H9 (cell line): ENCODE measurements around the gene FERMT2. TPM values are rescaled to one million over a fixed set of nuclear protein-coding genes. Genes with fewer than 3 reads are reported as not detected.

Experiments used
- DNase-seq: peaks from one replicate; pipeline ENCODE4 v3.0.0-alpha.2; 2017
- H2AFZ ChIP-seq: one replicate; pipeline ENCODE4 v1.6.1; 2013; ENCODE audit warnings: mild to moderate bottlenecking, low read length, control low read depth, moderate library complexity
- H2AK5ac ChIP-seq: 2 replicates; pipeline ENCODE4 v1.6.1; 2013; ENCODE audit warnings: low read length, control low read depth, mixed read lengths; ENCODE audit not compliant: insufficient read length
- H2BK120ac ChIP-seq: one replicate; pipeline ENCODE4 v1.6.1; 2013; ENCODE audit warnings: low read depth, mild to moderate bottlenecking, low read length, control low read depth, inconsistent platforms; ENCODE audit not compliant: poor library complexity, severe bottlenecking
- H2BK12ac ChIP-seq: 2 replicates; pipeline ENCODE4 v1.6.1; 2013; ENCODE audit warnings: low read length, control low read depth, mixed read lengths, low read depth; ENCODE audit not compliant: insufficient read length
- H2BK15ac ChIP-seq: 2 replicates; pipeline ENCODE4 v1.6.1; 2013; ENCODE audit warnings: low read depth, low read length, control low read depth
- H2BK20ac ChIP-seq: one replicate; pipeline ENCODE4 v1.6.1; 2013; ENCODE audit warnings: low read depth, mild to moderate bottlenecking, low read length, control low read depth, inconsistent platforms; ENCODE audit not compliant: poor library complexity, severe bottlenecking
- H2BK5ac ChIP-seq: 2 replicates; pipeline ENCODE4 v1.6.1; 2013; ENCODE audit warnings: low read length, control low read depth, mixed read lengths; ENCODE audit not compliant: insufficient read length
- H3K14ac ChIP-seq: 2 replicates; pipeline ENCODE4 v1.6.1; 2013; ENCODE audit warnings: low read length, control low read depth; ENCODE audit not compliant: insufficient read depth
- H3K18ac ChIP-seq: 2 replicates; pipeline ENCODE4 v1.6.1; 2013; ENCODE audit warnings: low read depth, mild to moderate bottlenecking, mixed read lengths, low read length, control low read depth; ENCODE audit not compliant: insufficient read length
- H3K23ac ChIP-seq: 2 replicates; pipeline ENCODE4 v1.6.1; 2013; ENCODE audit warnings: low read length, control low read depth, mixed read lengths, low read depth; ENCODE audit not compliant: insufficient read length
- H3K23me2 ChIP-seq: 2 replicates; pipeline ENCODE4 v1.6.1; 2013; ENCODE audit warnings: low read depth, mild to moderate bottlenecking, mixed read lengths, low read length, control low read depth; ENCODE audit not compliant: insufficient read length, poor library complexity, severe bottlenecking
- H3K27ac ChIP-seq: 2 replicates; pipeline ENCODE4 v1.5.1; 2013; ENCODE audit warnings: low read length, control low read depth, mixed read lengths, low read depth; ENCODE audit not compliant: insufficient read length
- H3K27me3 ChIP-seq: 2 replicates; pipeline ENCODE4 v1.6.1; 2013; ENCODE audit warnings: low read length, control low read depth, inconsistent platforms; ENCODE audit not compliant: insufficient read depth
- H3K4ac ChIP-seq: 2 replicates; pipeline ENCODE4 v1.6.1; 2013; ENCODE audit warnings: low read depth, mild to moderate bottlenecking, control low read depth, inconsistent platforms, low read length, moderate library complexity
- H3K4me1 ChIP-seq: 2 replicates; pipeline ENCODE4 v1.6.1; 2013; ENCODE audit warnings: low read length, control low read depth, inconsistent platforms; ENCODE audit not compliant: insufficient read depth
- H3K4me2 ChIP-seq: 2 replicates; pipeline ENCODE4 v1.6.1; 2013; ENCODE audit warnings: low read length, control low read depth, mixed read lengths; ENCODE audit not compliant: insufficient read length, insufficient read depth
- H3K56ac ChIP-seq: 2 replicates; pipeline ENCODE4 v1.6.1; 2013; ENCODE audit warnings: low read depth, mild to moderate bottlenecking, mixed read lengths, low read length, control low read depth; ENCODE audit not compliant: insufficient read length
- H3K79me1 ChIP-seq: 2 replicates; pipeline ENCODE4 v1.6.1; 2013; ENCODE audit warnings: low read depth, mild to moderate bottlenecking, moderate library complexity, low read length, control low read depth, inconsistent platforms; ENCODE audit not compliant: insufficient read depth, poor library complexity, severe bottlenecking
- H3K79me2 ChIP-seq: 2 replicates; pipeline ENCODE4 v1.6.1; 2013; ENCODE audit warnings: low read length, control low read depth, inconsistent platforms; ENCODE audit not compliant: insufficient read depth
- H3K9ac ChIP-seq: 2 replicates; pipeline ENCODE4 v1.6.1; 2013; ENCODE audit warnings: low read length, control low read depth, mixed read lengths; ENCODE audit not compliant: insufficient read length; ENCODE audit errors: extremely low read depth
- H3K9me3 ChIP-seq: one replicate; pipeline ENCODE4 v1.6.1; 2013; ENCODE audit warnings: low read depth, low read length, inconsistent platforms; ENCODE audit not compliant: control insufficient read depth
- H3T11ph ChIP-seq: one replicate; pipeline ENCODE4 v1.6.1; 2013; ENCODE audit warnings: mild to moderate bottlenecking, low read length, control low read depth, inconsistent platforms
- H4K20me1 ChIP-seq: one replicate; pipeline ENCODE4 v1.6.1; 2013; ENCODE audit not compliant: control insufficient read depth, insufficient read length, insufficient read depth
- H4K5ac ChIP-seq: 2 replicates; pipeline ENCODE4 v1.6.1; 2013; ENCODE audit warnings: low read depth, mild to moderate bottlenecking, mixed read lengths, low read length, control low read depth; ENCODE audit not compliant: insufficient read length
- H4K8ac ChIP-seq: replicated peaks from 2 replicates; pipeline ENCODE4 v1.6.1; 2013; ENCODE audit warnings: low read length, control low read depth, mixed read lengths, low read depth; ENCODE audit not compliant: insufficient read length
- H4K91ac ChIP-seq: 2 replicates; pipeline ENCODE4 v1.6.1; 2013; ENCODE audit warnings: low read depth, mild to moderate bottlenecking, moderate library complexity, mixed read lengths, low read length, control low read depth; ENCODE audit not compliant: insufficient read length
- H3K27ac Mint-ChIP-seq, 3 experiments: 2 replicates in 2 of 3; 3 replicates in 1 of 3; pipeline ENCODE4 v1.8.0; 2020 to 2021; ENCODE audit warnings: mixed read lengths in 3 of 3, mild to moderate bottlenecking in 1 of 3, moderate library complexity in 1 of 3
- H3K27me3 Mint-ChIP-seq: 2 replicates; pipeline ENCODE4 v1.8.0; 2021; ENCODE audit warnings: low read depth, mild to moderate bottlenecking, moderate library complexity, mixed read lengths
- H3K36me3 Mint-ChIP-seq, 3 experiments: 2 replicates in 2 of 3; 3 replicates in 1 of 3; pipeline ENCODE4 v1.8.0; 2020 to 2021; ENCODE audit warnings: low read depth in 3 of 3, mixed read lengths in 3 of 3; ENCODE audit not compliant: insufficient read depth in 1 of 3
- H3K4me1 Mint-ChIP-seq, 2 experiments: 2 replicates each; pipeline ENCODE4 v1.8.0; 2020; ENCODE audit warnings: mixed read lengths in 2 of 2
- H3K4me3 Mint-ChIP-seq, 2 experiments: 2 replicates in 1 of 2; 3 replicates in 1 of 2; pipeline ENCODE4 v1.8.0; 2020 to 2021; ENCODE audit warnings: mild to moderate bottlenecking in 2 of 2, mixed read lengths in 2 of 2, moderate library complexity in 1 of 2
- H3K9me3 Mint-ChIP-seq, 2 experiments: 2 replicates in 1 of 2; 3 replicates in 1 of 2; pipeline ENCODE4 v1.8.0; 2020; ENCODE audit warnings: mild to moderate bottlenecking in 2 of 2, mixed read lengths in 2 of 2, moderate library complexity in 1 of 2
- WGBS: extraction: QIAGEN DNeasy Blood & Tissue Kit; methylation state at CpG from one replicate; pipeline ENCODE4 v1.1.7; 2013; ENCODE audit warnings: missing lambda C conversion rate, low lambda C conversion rate, mixed read lengths; ENCODE audit not compliant: insufficient read length; ENCODE audit errors: extremely low coverage; 5-methylcytosine and 5-hydroxymethylcytosine counted together
- total RNA-seq: library from RNA; stranded (reverse); gene quantifications from 2 replicates; pipeline ENCODE4 v1.2.1, GENCODE V29; 2021
- TF ChIP-seq, protein P1 (sequence below): fragments of 200-600 bp; sonication (generic); conservative IDR thresholded peaks from 3 replicates; pipeline ENCODE4 v1.8.0; 2021; ENCODE audit warnings: antibody characterized with exemption, mild to moderate bottlenecking

The FERMT2 gene
- total RNA-seq, 1 experiment from 2014 or later = 128 TPM

- Histone ChIP-seq H3K23me2 (no peaks in the 10 kb centered on the region), H3K27me3 (no peaks in the 10 kb centered on the region), H3K56ac (no peak overlapping the region), H3K9me3 (no peaks in the 10 kb centered on the region), H3K79me2 (peaks cover 1% of the 10 kb centered on the region; the same call in 1 of the 2 replicates), H2AFZ (no peak overlapping the region), H2BK120ac (no peak overlapping the region), H2BK12ac (no peak overlapping the region), H4K8ac (no peak overlapping the region), H3K4ac (no peak overlapping the region), H3K23ac (no peak overlapping the region), H3K27ac (no peak overlapping the region), H3K4me2 (no peak overlapping the region), H3K18ac (no peak overlapping the region), H4K20me1 (no peaks in the 10 kb centered on the region), H3T11ph (no peak overlapping the region), H2BK15ac (no peak overlapping the region), H4K91ac (no peak overlapping the region), H2AK5ac (no peak overlapping the region), H4K5ac (no peak overlapping the region), H3K14ac (no peak overlapping the region), H3K9ac (no peak overlapping the region), H3K4me1 (no peaks in the 10 kb centered on the region), H3K79me1 (peaks cover 4% of the 10 kb centered on the region), H2BK20ac (no peak overlapping the region), H2BK5ac (no peak overlapping the region)
- H3K4me1 Mint-ChIP-seq = peaks cover 16 to 20% of the 10 kb centered on the region in 2 experiments
- no CpG with 5 or more reads among the region's 1 CpG for WGBS
- no peak for DNase-seq
- H3K27me3 Mint-ChIP-seq = no peaks in the 10 kb centered on the region
- TF ChIP-seq, protein P1, sequence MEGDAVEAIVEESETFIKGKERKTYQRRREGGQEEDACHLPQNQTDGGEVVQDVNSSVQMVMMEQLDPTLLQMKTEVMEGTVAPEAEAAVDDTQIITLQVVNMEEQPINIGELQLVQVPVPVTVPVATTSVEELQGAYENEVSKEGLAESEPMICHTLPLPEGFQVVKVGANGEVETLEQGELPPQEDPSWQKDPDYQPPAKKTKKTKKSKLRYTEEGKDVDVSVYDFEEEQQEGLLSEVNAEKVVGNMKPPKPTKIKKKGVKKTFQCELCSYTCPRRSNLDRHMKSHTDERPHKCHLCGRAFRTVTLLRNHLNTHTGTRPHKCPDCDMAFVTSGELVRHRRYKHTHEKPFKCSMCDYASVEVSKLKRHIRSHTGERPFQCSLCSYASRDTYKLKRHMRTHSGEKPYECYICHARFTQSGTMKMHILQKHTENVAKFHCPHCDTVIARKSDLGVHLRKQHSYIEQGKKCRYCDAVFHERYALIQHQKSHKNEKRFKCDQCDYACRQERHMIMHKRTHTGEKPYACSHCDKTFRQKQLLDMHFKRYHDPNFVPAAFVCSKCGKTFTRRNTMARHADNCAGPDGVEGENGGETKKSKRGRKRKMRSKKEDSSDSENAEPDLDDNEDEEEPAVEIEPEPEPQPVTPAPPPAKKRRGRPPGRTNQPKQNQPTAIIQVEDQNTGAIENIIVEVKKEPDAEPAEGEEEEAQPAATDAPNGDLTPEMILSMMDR = no peak
- H3K4me3 Mint-ChIP-seq = no peak overlapping the region
- no peak overlapping the region; a peak in 1 of 7 replicates for H3K27ac Mint-ChIP-seq
- H3K36me3 Mint-ChIP-seq = peaks cover 4 to 26% (median 14%) of the 10 kb centered on the region in 3 experiments; a peak in 6 of 7 replicates
- no peaks in the 10 kb centered on the region for H3K9me3 Mint-ChIP-seq
These were observed 52.4 kb downstream of the FERMT2 start for GRCh38 chr14:52898496-52898895.
